HepG2 (cell line): ENCODE measurements around the gene FGFR3. TPM values are rescaled to one million over a fixed set of nuclear protein-coding genes. Genes with fewer than 3 reads are reported as not detected.

Source experiments
- ATF6 ChIP-seq: sonication (generic); formaldehyde crosslinking; conservative IDR thresholded peaks from 2 replicates; pipeline ENCODE4 v1.4.0; 2020; ENCODE audit warnings: missing genetic modification reagents
- FIP1L1 ChIP-seq: fragments of 200-400 bp; formaldehyde crosslinking; IDR thresholded peaks from 2 replicates; pipeline ENCODE4 v1.6.1; 2018; ENCODE audit warnings: low read depth, mild to moderate bottlenecking, low read length, moderate library complexity, borderline replicate concordance; ENCODE audit not compliant: insufficient read depth
- IRF9 ChIP-seq: sonication (generic); formaldehyde crosslinking; IDR thresholded peaks from 2 replicates; pipeline ENCODE4 v1.8.0; 2022; ENCODE audit warnings: missing genetic modification reagents, mild to moderate bottlenecking, borderline replicate concordance
- MXD3 ChIP-seq: IDR thresholded peaks from 2 replicates; pipeline ENCODE4 v1.6.1; 2016; ENCODE audit warnings: mild to moderate bottlenecking, missing biosample characterization, missing genetic modification reagents
- NR2C2 ChIP-seq: sonication (generic); formaldehyde crosslinking; IDR thresholded peaks from 2 replicates; pipeline ENCODE4 v1.4.0; 2020; ENCODE audit warnings: missing genetic modification reagents, mild to moderate bottlenecking, moderate library complexity, borderline replicate concordance
- NR3C1 ChIP-seq: sonication (generic); formaldehyde crosslinking; IDR thresholded peaks from 2 replicates; pipeline ENCODE4 v1.4.0; 2020; ENCODE audit warnings: missing genetic modification reagents
- PAF1 ChIP-seq: IDR thresholded peaks from 2 replicates; pipeline ENCODE4 v1.6.1; 2016; ENCODE audit warnings: missing genetic modification reagents, missing compliant biosample characterization
- RAD21 ChIP-seq: fragments of 450-650 bp; formaldehyde crosslinking; IDR thresholded peaks from 2 replicates; pipeline ENCODE4 v1.5.0; 2020; ENCODE audit warnings: mild to moderate bottlenecking
- RERE ChIP-seq: IDR thresholded peaks from 2 replicates; pipeline ENCODE4 v1.6.1; 2016; ENCODE audit warnings: low read depth, missing genetic modification reagents, missing compliant biosample characterization
- SCMH1 ChIP-seq: sonication (generic); formaldehyde crosslinking; IDR thresholded peaks from 2 replicates; pipeline ENCODE4 v1.9.0; 2021; ENCODE audit warnings: missing genetic modification reagents, mild to moderate bottlenecking, borderline replicate concordance
- SP5 ChIP-seq: IDR thresholded peaks from 2 replicates; pipeline ENCODE4 v1.6.1; 2016; ENCODE audit warnings: low read depth, borderline replicate concordance
- TFDP2 ChIP-seq: sonication (generic); formaldehyde crosslinking; IDR thresholded peaks from 2 replicates; pipeline ENCODE4 v1.4.0; 2020; ENCODE audit warnings: missing genetic modification reagents
- ZBTB21 ChIP-seq: sonication (generic); formaldehyde crosslinking; IDR thresholded peaks from 2 replicates; pipeline ENCODE4 v1.4.0; 2020; ENCODE audit warnings: missing genetic modification reagents
- ZBTB7A ChIP-seq: sonication (generic); formaldehyde crosslinking; IDR thresholded peaks from 2 replicates; pipeline ENCODE4 v1.8.0; 2022; ENCODE audit warnings: mild to moderate bottlenecking, missing genetic modification reagents
- ZNF10 ChIP-seq: sonication (generic); formaldehyde crosslinking; IDR thresholded peaks from 2 replicates; pipeline ENCODE4 v1.4.0; 2020; ENCODE audit warnings: mild to moderate bottlenecking, low read depth, missing genetic modification reagents, borderline replicate concordance
- ZNF225 ChIP-seq: sonication (generic); formaldehyde crosslinking; IDR thresholded peaks from 2 replicates; pipeline ENCODE4 v1.4.0; 2020; ENCODE audit warnings: mild to moderate bottlenecking, missing genetic modification reagents
- ZNF414 ChIP-seq: sonication (generic); formaldehyde crosslinking; IDR thresholded peaks from 2 replicates; pipeline ENCODE4 v1.5.0; 2020; ENCODE audit warnings: missing genetic modification reagents
- ZNF431 ChIP-seq: sonication (generic); formaldehyde crosslinking; IDR thresholded peaks from 2 replicates; pipeline ENCODE4 v1.9.0; 2022; ENCODE audit warnings: missing genetic modification reagents, low read depth, mild to moderate bottlenecking, borderline replicate concordance
- ZNF644 ChIP-seq: IDR thresholded peaks from 2 replicates; pipeline ENCODE4 v1.6.1; 2016; ENCODE audit warnings: low read depth
- polyA plus RNA-seq, 8 experiments: library from polyadenylated mRNA; depleted of rRNA in 3 of 8; stranded (reverse) in 7 of 8; unstranded in 1 of 8; fragments of >200 nt; fragmentation: Illumina TruSeq in 4 of 8; extraction: Trizol in 4 of 8; gene quantifications; 2 replicates each; pipeline versions ENCODE4 v1.2.1 to v1.2.3, GENCODE V29; 2011 to 2016; ENCODE audit warnings: low read depth in 4 of 8, missing spikeins in 1 of 8, mixed read lengths in 1 of 8; ENCODE audit not compliant: insufficient read depth in 1 of 8
- total RNA-seq, 5 experiments: library from RNA; depleted of rRNA; stranded (reverse); fragments of >200 nt; fragmentation: Illumina TruSeq; extraction: Trizol; gene quantifications; 2 replicates each; pipeline ENCODE4 v1.2.3, GENCODE V29; 2016; ENCODE audit warnings: low read depth in 1 of 5

Gene FGFR3
- total and polyA plus RNA-seq, 2 of the 13 experiments (the other 11 are each of a cell fraction or from before 2014, with no cell fraction given): 103 to 109 TPM

- TF ChIP-seq RAD21 (CRISPR knock-in tag) (peak; percentile 24; the same call in 1 of the 2 replicates), PAF1 (CRISPR knock-in tag) (no peak), ZNF431 (CRISPR knock-in tag) (no peak), RERE (CRISPR knock-in tag) (no peak), ZNF644 (CRISPR knock-in tag) (no peak), ZNF10 (CRISPR knock-in tag) (no peak), MXD3 (CRISPR knock-in tag) (no peak), ZBTB21 (CRISPR knock-in tag) (no peak), FIP1L1 (no peak), NR3C1 (no peak), ZNF225 (CRISPR knock-in tag) (no peak), SP5 (CRISPR knock-in tag) (0 out of 2 replicates have a peak, but pooled peaks have one; percentile 26), NR2C2 (CRISPR knock-in tag) (no peak), ZBTB7A (CRISPR knock-in tag) (peak; percentile 44; the same call in 1 of the 2 replicates), ZNF414 (CRISPR knock-in tag) (no peak), ATF6 (no peak), IRF9 (CRISPR knock-in tag) (peak; percentile 62; the same call in 1 of the 2 replicates), SCMH1 (no peak), TFDP2 (0 out of 2 replicates have a peak, but pooled peaks have one; percentile 22)
These were observed 33.3 kb upstream of the FGFR3 start (continued) for GRCh38 chr4:1759818-1760223.
